Fibroblast of lung (primary cell): Measurements from ENCODE around the gene RPLP2. TPM values are rescaled to one million over a fixed set of nuclear protein-coding genes. Genes with fewer than 3 reads are reported as not detected.

Experiments used
- DNase-seq, 2 donors: peaks; one replicate each; pipeline versions ENCODE4 v3.0.0 to v3.0.0-alpha.2; 2010; ENCODE audit warnings: low read depth in 2 of 2
- H2AFZ ChIP-seq: 2 replicates; pipeline ENCODE4 v1.5.1; 2012; ENCODE audit warnings: low read length, control low read depth, inconsistent platforms
- H3K27ac ChIP-seq: 2 replicates; pipeline ENCODE4 v1.5.1; 2011; ENCODE audit warnings: low read length, control low read depth; ENCODE audit not compliant: insufficient read depth
- H3K27me3 ChIP-seq: 2 replicates; pipeline ENCODE4 v1.5.1; 2011; ENCODE audit warnings: mild to moderate bottlenecking, low read length; ENCODE audit not compliant: control insufficient read depth, insufficient read depth
- H3K36me3 ChIP-seq: 2 replicates; pipeline ENCODE4 v1.5.1; 2011; ENCODE audit warnings: low read length; ENCODE audit not compliant: control insufficient read depth, insufficient read depth
- H3K4me1 ChIP-seq: 2 replicates; pipeline ENCODE4 v1.5.1; 2011; ENCODE audit warnings: low read length; ENCODE audit not compliant: control insufficient read depth, insufficient read depth; ENCODE audit errors: extremely low read depth
- H3K4me2 ChIP-seq: 2 replicates; pipeline ENCODE4 v1.5.1; 2011; ENCODE audit warnings: low read length, control low read depth; ENCODE audit not compliant: insufficient read depth; ENCODE audit errors: extremely low read depth
- H3K4me3 ChIP-seq, 4 experiments: fragments of 200-600 bp in 1 of 4; sonication (generic) in 1 of 4; replicated peaks in 1 of 4; 2 replicates each; pipeline ENCODE4 v1.5.1; 2011 to 2016; ENCODE audit warnings: low read length in 4 of 4, low read depth in 3 of 4, mild to moderate bottlenecking in 3 of 4, control low read depth in 2 of 4, inconsistent platforms in 1 of 4, mixed read lengths in 1 of 4; ENCODE audit not compliant: insufficient read depth in 1 of 4; ENCODE audit errors: control extremely low read depth in 1 of 4
- H3K79me2 ChIP-seq: 2 replicates; pipeline ENCODE4 v1.5.1; 2012; ENCODE audit warnings: mild to moderate bottlenecking, low read length, inconsistent platforms; ENCODE audit not compliant: control insufficient read depth, insufficient read depth
- H3K9ac ChIP-seq: 2 replicates; pipeline ENCODE4 v1.5.1; 2011; ENCODE audit warnings: mild to moderate bottlenecking, low read length, control low read depth; ENCODE audit not compliant: insufficient read depth
- H3K9me3 ChIP-seq: 2 replicates; pipeline ENCODE4 v1.5.1; 2012; ENCODE audit warnings: low read depth, low read length; ENCODE audit not compliant: control insufficient read depth, insufficient read depth
- H4K20me1 ChIP-seq: 2 replicates; pipeline ENCODE4 v1.5.1; 2011; ENCODE audit warnings: low read length; ENCODE audit not compliant: control insufficient read depth, insufficient read depth; ENCODE audit errors: extremely low read depth
- EZH2 ChIP-seq: IDR thresholded peaks from 2 replicates; pipeline ENCODE4 v1.5.1; 2012; ENCODE audit warnings: low read length, control low read depth, mild to moderate bottlenecking; ENCODE audit errors: missing control alignments
- polyA plus RNA-seq, 2 donors: library from polyadenylated mRNA; depleted of rRNA in 1 of 2; stranded (reverse) in 1 of 2; unstranded in 1 of 2; fragments of >200 nt; gene quantifications; 2 replicates each; pipeline ENCODE4 v1.2.1, GENCODE V29; 2011 to 2012; ENCODE audit warnings: missing spikeins in 1 of 2
- total RNA-seq: library from RNA; depleted of rRNA; stranded (reverse); fragments of >200 nt; gene quantifications from 2 replicates; pipeline ENCODE4 v1.2.1, GENCODE V29; 2014
- TF ChIP-seq, protein P1 (sequence below), 2 donors: IDR thresholded peaks in 1 of 2; conservative IDR thresholded peaks in 1 of 2; 1 replicate in 1 of 2; 2 replicates in 1 of 2; pipeline ENCODE4 v1.5.1; 2011 to 2012; ENCODE audit warnings: low read length in 2 of 2, control low read depth in 1 of 2, inconsistent platforms in 1 of 2, low read depth in 1 of 2, mild to moderate bottlenecking in 1 of 2

RPLP2 gene
- total and polyA plus RNA-seq, 2 donors (not counting 1 experiment from before 2014, with no cell fraction given), result 294 to 741 TPM

DNA sequence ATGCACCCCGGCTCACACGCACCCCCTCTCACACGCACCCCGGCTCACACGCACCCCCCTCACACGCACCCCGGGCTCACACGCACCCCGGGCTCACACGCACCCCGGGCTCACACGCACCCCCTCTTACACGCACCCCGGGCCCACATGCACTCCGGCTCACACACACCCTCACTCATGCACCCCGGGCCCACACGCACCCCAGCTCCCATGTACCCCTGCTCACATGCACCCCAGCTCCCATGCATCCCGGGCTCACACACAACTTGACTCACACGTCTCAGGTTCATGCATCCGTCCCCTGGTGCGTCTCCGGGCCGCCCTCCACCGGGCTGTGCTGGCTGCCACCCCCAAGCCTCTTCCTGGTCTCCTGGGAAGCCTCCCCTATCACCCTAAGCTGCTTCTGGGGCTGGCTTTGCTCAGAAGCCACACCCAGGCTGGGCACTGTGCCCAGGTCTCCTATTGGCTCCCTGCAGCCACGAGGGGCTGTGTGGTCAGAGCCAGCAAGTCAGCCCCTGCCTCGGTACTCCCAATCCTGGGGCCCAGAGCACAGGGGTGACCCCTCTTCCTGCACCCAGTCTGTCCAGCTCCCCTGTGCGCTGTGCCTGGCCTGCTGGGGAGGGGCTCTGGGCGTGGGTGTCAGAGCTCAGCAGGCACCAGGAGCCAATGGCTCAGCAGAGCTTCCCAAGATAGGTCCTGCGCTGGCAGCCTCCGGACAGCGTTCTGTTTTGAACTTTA, 49.8 kb downstream of the RPLP2 start:
- peaks cover 20% of the 10 kb centered on the region for H3K36me3 ChIP-seq
- H3K27me3 ChIP-seq, result no peaks in the 10 kb centered on the region
- H3K9me3 ChIP-seq, result no peaks in the 10 kb centered on the region
- H3K4me2 ChIP-seq, result peak overlapping the region; percentile 67
- TF ChIP-seq, protein P1, sequence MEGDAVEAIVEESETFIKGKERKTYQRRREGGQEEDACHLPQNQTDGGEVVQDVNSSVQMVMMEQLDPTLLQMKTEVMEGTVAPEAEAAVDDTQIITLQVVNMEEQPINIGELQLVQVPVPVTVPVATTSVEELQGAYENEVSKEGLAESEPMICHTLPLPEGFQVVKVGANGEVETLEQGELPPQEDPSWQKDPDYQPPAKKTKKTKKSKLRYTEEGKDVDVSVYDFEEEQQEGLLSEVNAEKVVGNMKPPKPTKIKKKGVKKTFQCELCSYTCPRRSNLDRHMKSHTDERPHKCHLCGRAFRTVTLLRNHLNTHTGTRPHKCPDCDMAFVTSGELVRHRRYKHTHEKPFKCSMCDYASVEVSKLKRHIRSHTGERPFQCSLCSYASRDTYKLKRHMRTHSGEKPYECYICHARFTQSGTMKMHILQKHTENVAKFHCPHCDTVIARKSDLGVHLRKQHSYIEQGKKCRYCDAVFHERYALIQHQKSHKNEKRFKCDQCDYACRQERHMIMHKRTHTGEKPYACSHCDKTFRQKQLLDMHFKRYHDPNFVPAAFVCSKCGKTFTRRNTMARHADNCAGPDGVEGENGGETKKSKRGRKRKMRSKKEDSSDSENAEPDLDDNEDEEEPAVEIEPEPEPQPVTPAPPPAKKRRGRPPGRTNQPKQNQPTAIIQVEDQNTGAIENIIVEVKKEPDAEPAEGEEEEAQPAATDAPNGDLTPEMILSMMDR (conservative IDR thresholded peaks at IDR 0.05 in 1 of 2, IDR thresholded peaks at IDR 0.05 in 1 of 2; ENCODE audit: low read depth in 1 of 2, low read length in 2 of 2), result no peak
- TF ChIP-seq EZH2, result no peak
- H3K4me1 ChIP-seq, result peaks cover 18% of the 10 kb centered on the region
- peak overlapping the region; percentile 49 for H3K9ac ChIP-seq
- peak; percentile 80 to 94 for DNase-seq
- H3K4me3 ChIP-seq, result peak overlapping the region in 2 of 4 experiments; percentile 42 to 43
- H3K27ac ChIP-seq, result peak overlapping the region; percentile 72
- no peaks in the 10 kb centered on the region for H4K20me1 ChIP-seq
- no peak overlapping the region for H2AFZ ChIP-seq
- peaks cover 18% of the 10 kb centered on the region for H3K79me2 ChIP-seq

- no peak for TF ChIP-seq EZH2
- TF ChIP-seq, protein P1 (conservative IDR thresholded peaks at IDR 0.05 in 1 of 2, IDR thresholded peaks at IDR 0.05 in 1 of 2; ENCODE audit: low read depth in 1 of 2, low read length in 2 of 2), result no peak
- Histone ChIP-seq H4K20me1 (no peaks in the 10 kb centered on the region), H3K27me3 (no peaks in the 10 kb centered on the region), H3K79me2 (peaks cover 18% of the 10 kb centered on the region), H3K9ac (peak overlapping the region; percentile 49), H3K27ac (peak overlapping the region; percentile 72), H3K4me2 (peak overlapping the region; percentile 67), H2AFZ (no peak overlapping the region), H3K4me3 (peak overlapping the region in 1 of 4 experiments; percentile 42), H3K36me3 (peaks cover 23% of the 10 kb centered on the region), H3K9me3 (no peaks in the 10 kb centered on the region), H3K4me1 (peaks cover 18% of the 10 kb centered on the region)
- DNase-seq, result no peak
Measured at GRCh38 chr11:860234-861104, 50.7 kb downstream of the RPLP2 start.

DNA sequence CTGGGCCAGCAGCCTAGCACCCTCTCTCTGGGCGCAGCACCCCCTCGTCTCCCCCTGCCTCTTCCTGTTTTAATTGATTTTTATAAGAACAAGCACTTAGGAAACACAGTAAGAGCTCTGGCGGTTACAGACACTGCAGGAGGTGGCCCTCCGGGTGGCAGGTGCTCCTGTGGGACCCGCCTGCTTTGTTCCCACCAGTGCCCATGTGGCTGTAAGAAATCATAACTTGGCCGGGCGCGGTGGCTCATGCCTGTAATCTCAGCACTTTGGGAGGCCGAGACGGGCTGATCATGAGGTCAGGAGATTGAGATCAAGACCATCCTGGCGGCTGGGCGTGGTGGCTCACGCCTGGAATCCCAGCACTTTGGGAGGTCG, 51.3 kb downstream of the RPLP2 start:
- Histone ChIP-seq H3K4me3 (no peak overlapping the region), H2AFZ (no peak overlapping the region), H3K4me1 (peaks cover 18% of the 10 kb centered on the region), H3K9ac (no peak overlapping the region), H3K36me3 (peaks cover 25% of the 10 kb centered on the region), H3K27me3 (no peaks in the 10 kb centered on the region), H3K9me3 (no peaks in the 10 kb centered on the region), H4K20me1 (no peaks in the 10 kb centered on the region), H3K4me2 (no peak overlapping the region), H3K79me2 (peaks cover 18% of the 10 kb centered on the region), H3K27ac (no peak overlapping the region)
- TF ChIP-seq, protein P1 (conservative IDR thresholded peaks at IDR 0.05 in 1 of 2, IDR thresholded peaks at IDR 0.05 in 1 of 2; ENCODE audit: low read depth in 1 of 2, low read length in 2 of 2), result no peak
- TF ChIP-seq EZH2, result no peak
- no peak for DNase-seq
